Measurements from ENCODE around the gene SH2B2. TPM values are rescaled to one million over a fixed set of nuclear protein-coding genes. Genes with fewer than 3 reads are reported as not detected.
"Not testable (repeated sequence)": the region's sequence is repeated elsewhere in the genome, so short reads cannot be mapped to it uniquely, and the experiment has no call there.

SH2B2 gene
- total RNA-seq, 1 donor from 2014 or later, result 8.9 TPM

DNA sequence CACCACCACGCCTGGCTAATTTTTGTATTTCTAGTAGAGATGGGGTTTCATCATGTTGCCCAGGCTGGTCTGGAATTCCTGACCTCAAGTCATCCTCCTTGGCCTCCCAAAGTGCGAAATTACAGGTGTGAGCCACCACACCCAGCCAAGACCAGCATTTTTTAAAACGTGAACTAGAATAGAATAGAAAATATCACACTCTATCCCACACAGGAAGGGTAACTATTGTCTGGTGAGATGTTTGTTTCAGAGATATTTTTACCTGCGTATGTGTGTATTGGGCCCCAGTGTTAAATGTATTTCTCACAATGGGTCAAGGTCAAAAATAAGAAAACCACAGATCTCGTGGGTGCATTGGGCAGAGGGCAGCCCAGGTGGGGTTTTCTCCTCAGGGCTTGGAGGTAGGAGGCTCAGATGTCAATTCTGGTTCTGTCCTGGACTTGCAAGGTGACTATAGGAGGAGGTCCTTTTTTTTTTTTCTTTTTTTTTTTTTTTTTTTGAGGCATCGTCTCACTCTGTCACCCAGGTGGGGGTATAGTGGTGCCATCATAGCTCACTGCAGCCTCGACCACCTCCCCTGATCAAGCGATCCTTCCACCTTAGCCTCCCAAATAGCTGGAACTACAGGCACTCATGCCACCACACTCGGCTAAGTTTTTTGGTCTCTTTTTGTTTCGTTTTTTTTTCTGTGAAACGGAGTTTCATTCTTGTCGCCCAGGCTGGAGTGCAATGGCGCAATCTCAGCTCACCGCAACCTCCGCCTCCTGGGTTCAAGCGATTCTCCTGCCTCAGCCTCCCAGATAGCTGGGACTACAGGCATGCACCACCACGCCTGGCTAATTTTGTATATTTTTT, 19.0 kb downstream of the SH2B2 start:
- DNase-seq (ENCODE audit: low spot score), result no peak

- DNase-seq (ENCODE audit: low spot score), result no peak
Measured at GRCh38 chr7:102306916-102307677, 20.4 kb downstream of the SH2B2 start.

DNA sequence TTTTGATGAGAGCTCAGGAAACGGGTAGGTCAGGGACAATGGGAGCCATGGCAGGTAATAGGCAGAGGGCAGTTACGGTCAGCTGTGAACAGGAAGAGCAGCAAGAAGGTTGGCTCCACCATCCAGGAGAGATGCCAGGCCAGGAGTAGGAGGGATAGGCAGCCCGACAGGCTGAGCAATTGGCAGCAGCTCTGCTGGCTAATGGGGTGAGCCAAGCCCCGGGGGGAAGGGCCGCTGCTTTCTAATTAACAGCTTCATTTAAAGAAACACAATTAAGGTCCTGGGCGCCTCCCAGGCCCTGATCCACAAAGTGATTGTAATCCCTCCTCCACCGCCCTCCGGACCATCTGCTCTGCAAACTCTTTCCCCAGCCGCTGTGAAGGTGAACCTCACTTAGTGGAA, 23.7 kb downstream of the SH2B2 start:
- no peak for DNase-seq (ENCODE audit: low spot score)

- no peak for DNase-seq (ENCODE audit: low spot score)
Measured at GRCh38 chr7:102312317-102312716, 25.6 kb downstream of the SH2B2 start.

DNA sequence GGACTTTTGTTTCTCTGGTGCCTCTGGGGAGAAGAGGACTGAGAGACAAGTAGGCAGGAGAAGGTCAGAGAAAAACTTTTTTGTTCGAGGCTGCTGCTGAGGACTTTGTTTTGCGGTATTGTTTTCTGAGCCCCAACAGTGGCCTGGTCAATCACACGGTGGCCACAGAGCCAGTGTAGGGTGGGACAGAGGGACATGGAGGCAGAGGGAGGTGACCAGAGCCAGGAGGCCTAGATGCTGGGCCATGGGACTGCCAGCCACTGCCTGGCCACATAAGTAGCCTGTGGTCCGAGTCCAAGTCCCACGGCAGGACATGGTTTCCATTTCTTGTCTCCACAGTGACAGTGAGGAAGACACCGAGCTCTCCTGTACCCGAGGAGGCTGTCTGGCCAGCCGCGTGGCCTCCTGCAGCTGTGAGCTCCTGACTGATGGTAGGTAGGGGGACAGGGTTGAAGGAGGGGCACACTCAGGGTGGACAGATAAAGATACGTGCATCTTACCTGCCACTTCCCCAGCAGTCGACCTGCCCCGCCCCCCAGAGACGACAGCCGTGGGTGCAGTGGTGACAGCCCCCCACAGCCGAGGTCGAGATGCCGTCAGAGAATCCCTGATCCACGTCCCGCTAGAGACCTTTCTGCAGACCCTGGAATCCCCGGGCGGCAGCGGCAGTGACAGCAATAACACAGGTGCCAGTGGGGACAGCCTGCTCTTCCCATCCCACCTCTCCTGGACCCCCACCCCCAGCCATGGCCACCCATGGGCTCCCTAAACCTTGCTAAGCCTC, 27.5 kb downstream of the SH2B2 start:
- DNase-seq (ENCODE audit: low spot score), result no peak

DNA sequence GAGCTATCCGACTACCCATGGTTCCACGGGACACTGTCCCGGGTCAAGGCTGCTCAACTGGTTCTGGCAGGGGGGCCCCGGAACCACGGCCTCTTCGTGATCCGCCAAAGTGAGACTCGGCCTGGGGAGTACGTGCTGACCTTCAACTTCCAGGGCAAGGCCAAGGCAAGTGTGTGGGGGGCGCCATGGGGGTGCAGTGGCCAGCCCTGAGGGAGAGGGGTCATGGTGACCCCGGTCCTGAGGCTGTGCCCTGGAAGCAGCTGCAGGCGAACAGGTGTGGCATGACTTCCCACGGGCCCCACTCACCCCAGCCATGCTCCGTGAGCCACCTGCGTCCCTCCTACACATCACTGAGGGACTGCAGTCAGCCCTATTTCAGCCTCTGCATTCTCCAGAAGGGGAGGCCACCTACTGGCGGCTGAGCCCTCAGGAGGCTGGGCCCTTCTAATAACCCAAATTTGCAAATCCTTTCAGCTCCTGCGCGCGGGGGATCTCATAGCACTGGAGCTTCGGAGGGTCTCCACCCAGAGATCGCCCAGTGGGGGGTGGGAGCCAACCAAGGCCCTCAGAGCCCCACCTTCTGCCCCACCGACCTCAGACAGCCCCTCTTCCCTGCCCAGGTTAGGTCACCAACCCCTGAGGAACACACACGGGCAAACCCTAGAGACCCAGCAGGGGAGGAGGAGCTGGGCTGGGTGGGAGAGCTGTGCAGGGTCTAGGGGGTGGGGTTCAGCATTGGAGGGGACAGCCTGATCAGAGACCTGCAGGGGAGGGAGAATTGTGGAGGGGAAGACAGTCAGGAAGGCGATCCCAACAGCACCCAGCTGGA, 30.8 kb downstream of the SH2B2 start:
- no peak for DNase-seq (ENCODE audit: low spot score)

DNA sequence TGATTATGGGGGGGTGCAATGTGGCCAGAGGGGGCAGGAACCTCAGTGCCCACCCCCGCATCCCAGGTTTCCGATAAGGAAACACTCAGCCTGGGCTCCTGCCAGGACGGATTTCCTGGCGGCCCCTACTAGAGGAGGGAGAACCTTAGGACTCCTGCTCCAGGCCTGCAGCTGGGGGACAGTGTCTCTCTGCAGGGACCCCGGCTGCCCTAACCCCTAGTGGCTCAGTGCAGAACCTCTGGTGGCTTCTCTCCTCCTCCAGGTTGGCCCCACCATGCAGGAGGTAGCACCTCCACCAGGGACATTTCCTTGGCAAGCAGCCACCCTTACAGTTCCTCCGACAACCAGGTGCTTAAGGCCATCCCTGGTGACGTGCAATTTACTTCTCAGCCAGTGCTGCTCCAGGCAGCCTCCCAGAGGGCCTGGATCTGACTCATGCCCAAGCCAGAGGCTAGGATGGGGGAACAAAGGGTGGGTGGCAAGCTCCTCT, 31.9 kb downstream of the SH2B2 start:
- no peak for DNase-seq (ENCODE audit: low spot score)

DNA sequence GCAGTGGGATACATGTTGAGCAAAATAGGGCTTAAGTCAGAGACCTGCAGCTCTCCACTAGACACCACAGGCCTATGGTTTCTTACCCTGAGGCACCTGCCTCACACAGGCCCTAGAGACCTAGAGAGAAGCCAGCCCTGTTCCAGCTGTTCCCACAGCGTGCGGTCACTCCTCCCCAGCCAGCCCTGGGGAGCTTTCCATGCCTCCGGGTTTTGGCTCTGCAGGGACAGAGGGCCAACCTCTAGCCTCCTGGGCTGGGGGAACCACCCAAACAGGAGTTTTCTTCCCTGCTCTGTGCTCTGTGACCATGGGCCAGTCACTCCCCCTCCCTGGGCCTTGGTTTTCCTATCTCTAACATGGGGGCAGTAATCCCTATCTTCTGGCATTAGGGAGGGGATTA, 33.0 kb downstream of the SH2B2 start:
- no peak for DNase-seq (ENCODE audit: low spot score)

DNA sequence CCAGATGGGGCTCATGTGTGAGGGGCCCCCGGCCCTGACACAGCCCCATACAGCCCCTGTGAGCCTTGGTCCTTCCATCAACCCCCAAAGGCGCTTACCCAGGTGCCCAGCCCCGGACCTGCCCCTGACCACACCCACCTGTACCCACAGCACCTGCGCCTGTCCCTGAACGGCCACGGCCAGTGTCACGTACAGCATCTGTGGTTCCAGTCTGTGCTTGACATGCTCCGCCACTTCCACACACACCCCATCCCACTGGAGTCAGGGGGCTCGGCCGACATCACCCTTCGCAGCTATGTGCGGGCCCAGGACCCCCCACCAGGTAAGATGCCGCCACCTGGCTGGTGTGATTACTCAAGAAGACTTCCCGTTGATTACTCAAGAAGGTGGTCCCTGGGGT, 33.5 kb downstream of the SH2B2 start:
- peak; percentile 86 for DNase-seq (ENCODE audit: low spot score)

- DNase-seq (ENCODE audit: low spot score), result no peak
Measured at GRCh38 chr7:102320601-102321350, 34.1 kb downstream of the SH2B2 start.

GRCh38 chr7:102321351-102322201, 34.9 kb downstream of the SH2B2 start:
- peak; percentile 89 for DNase-seq (ENCODE audit: low spot score)

DNA sequence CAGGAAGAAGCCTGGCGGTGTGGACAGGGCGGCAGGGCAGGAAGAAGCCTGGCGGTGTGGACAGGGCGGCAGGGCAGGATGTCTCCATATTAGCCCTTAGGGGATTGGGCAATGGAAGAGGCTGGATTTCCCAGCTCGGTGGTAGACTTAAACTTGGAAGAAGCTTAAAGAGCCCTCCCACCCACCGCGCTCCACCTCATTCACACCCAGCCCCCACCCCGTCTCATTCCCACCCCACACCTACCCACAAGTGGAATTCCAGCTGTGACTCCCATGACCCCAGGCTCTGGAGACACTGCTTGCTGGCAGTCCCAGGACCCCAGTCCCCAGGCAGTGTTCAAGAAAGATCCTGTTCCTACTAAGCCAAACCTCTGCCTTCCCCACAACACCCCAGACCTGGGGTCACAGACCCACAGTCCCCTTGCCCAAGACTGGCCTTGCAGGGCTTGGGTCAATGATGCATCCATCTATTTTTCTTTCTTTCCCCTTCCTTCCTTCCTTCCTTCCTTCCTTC, 35.6 kb downstream of the SH2B2 start:
- peak; percentile 55 for DNase-seq (ENCODE audit: low spot score)

DNA sequence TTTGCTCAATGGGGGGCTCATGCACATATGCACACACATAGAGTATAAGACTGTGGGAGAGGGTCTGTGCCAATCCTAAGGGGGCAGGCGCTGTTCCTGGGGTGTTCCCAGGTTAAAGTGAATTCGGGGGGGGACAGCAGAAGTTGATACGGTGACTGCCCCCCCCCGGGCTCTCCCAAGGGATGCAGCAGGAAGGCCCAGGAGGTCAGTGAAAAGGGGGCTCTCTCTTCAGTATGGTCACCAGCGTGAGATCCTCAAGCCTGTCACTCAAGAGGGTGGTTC, 37.2 kb downstream of the SH2B2 start:
- no peak for DNase-seq (ENCODE audit: low spot score)

- not testable (repeated sequence) for DNase-seq (ENCODE audit: low spot score)
Measured at GRCh38 chr7:102325106-102325505, 38.4 kb downstream of the SH2B2 start.

GRCh38 chr7:102326157-102326889, 39.7 kb downstream of the SH2B2 start:
- DNase-seq (ENCODE audit: low spot score), result no peak

DNA sequence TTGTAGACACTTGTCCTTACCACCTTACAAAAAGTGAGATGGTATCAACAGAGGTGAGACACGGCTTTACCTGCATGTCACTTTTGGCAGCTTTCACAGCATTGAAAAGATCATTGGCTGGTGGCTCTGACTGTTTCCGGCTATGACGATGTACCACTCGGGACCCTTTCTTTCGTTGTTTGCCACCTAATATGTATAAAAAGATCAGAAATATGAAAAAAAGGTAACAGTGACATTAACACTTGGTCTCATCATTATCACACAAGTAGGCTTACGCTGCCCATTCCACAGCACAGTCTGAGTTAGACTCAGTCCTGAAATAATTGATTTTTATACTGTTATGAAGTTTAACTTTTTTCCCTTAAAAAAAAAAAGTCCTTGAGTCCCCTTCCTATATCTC, 40.5 kb downstream of the SH2B2 start:
- DNase-seq (ENCODE audit: low spot score), result not testable (repeated sequence)

DNA sequence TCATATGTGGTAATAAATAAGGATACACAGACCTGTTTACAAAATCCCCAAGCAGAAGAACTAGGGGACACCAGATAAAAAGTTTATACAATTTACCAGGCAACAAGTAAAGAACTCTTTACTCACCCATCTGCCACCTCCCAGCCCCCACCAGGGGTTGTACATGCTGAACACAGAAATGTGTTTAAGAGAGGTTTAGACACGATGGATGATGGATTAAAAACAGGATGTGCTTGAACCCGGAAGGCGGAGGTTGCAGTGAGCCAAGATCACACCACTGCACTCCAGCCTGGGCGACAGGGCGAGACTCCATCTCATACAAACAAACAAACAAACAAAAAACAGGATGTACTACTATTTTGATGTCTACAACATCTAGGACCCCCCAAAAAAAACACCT, 42.2 kb downstream of the SH2B2 start:
- not testable (repeated sequence) for DNase-seq (ENCODE audit: low spot score)

DNA sequence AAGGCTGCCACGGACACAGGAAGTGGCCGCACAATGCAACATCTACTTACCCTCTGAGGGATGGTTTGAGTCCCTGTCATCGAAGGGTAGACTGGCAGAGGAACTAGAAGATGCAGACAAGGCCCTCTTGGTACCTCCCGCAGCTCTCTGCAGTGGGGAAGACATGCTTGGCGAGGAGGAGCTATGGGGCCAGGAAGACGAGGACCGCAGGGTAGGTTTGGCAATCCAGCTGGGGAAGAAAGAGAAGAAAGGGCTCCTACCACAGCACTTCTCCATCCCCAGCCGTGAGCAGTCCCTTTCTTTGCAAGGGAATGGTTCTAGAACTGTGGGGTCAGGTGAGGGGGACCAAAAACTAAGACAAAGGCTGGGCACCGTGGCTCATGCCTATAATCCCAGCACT, 42.7 kb downstream of the SH2B2 start:
- not testable (repeated sequence) for DNase-seq (ENCODE audit: low spot score)
